Measurements from ENCODE around the gene OMP.

The OMP gene

GRCh38 chr11:77122576-77123212 is 20.1 kb downstream of the OMP start:
- DNase-seq (ENCODE audit: low read depth), result no peak

GRCh38 chr11:77123591-77123990 is 21.0 kb downstream of the OMP start:
- no peak for DNase-seq (ENCODE audit: low read depth)

- no peak for DNase-seq (ENCODE audit: low read depth)
Measured at GRCh38 chr11:77124041-77124440, 21.4 kb downstream of the OMP start.

- DNase-seq (ENCODE audit: low read depth), result no peak
Measured at GRCh38 chr11:77124488-77124887, 21.8 kb downstream of the OMP start.

GRCh38 chr11:77125191-77125590 is 22.6 kb downstream of the OMP start:
- no peak for DNase-seq (ENCODE audit: low read depth)

- DNase-seq (ENCODE audit: low read depth), result no peak
Measured at GRCh38 chr11:77125695-77126094, 23.1 kb downstream of the OMP start.

GRCh38 chr11:77126156-77126775 is 23.6 kb downstream of the OMP start:
- no peak for DNase-seq (ENCODE audit: low read depth)

GRCh38 chr11:77126861-77127234 is 24.2 kb downstream of the OMP start:
- DNase-seq (ENCODE audit: low read depth), result no peak

GRCh38 chr11:77127235-77127911 is 24.7 kb downstream of the OMP start:
- DNase-seq (ENCODE audit: low read depth), result peak; percentile 17

- no peak for DNase-seq (ENCODE audit: low read depth)
Measured at GRCh38 chr11:77127920-77128691, 25.5 kb downstream of the OMP start, which contains the start of gene MYO7A. TSS of gene MYO7A (plus strand) at chr11:77128246. CDS start at chr11:77130635, 2,389 bp downstream.

- DNase-seq (ENCODE audit: low read depth), result no peak
Measured at GRCh38 chr11:77129069-77129841, 26.6 kb downstream of the OMP start.

- no peak for DNase-seq (ENCODE audit: low read depth)
Measured at GRCh38 chr11:77129842-77130756, 27.5 kb downstream of the OMP start.

GRCh38 chr11:77130763-77131513 is 28.3 kb downstream of the OMP start:
- DNase-seq (ENCODE audit: low read depth), result no peak

- DNase-seq (ENCODE audit: low read depth), result no peak
Measured at GRCh38 chr11:77131560-77131959, 28.9 kb downstream of the OMP start.

GRCh38 chr11:77135069-77135468 is 32.4 kb downstream of the OMP start:
- DNase-seq (ENCODE audit: low read depth), result no peak

- DNase-seq (ENCODE audit: low read depth), result no peak
Measured at GRCh38 chr11:77136074-77136473, 33.4 kb downstream of the OMP start.

- no peak for DNase-seq (ENCODE audit: low read depth)
Measured at GRCh38 chr11:77136784-77137420, 34.3 kb downstream of the OMP start.

GRCh38 chr11:77137421-77137820 is 34.8 kb downstream of the OMP start:
- no peak for DNase-seq (ENCODE audit: low read depth)

GRCh38 chr11:77138106-77138649 is 35.5 kb downstream of the OMP start:
- DNase-seq (ENCODE audit: low read depth), result no peak
